ENCODE data around the gene AMT. TPM values are rescaled to one million over a fixed set of nuclear protein-coding genes. Genes with fewer than 3 reads are reported as not detected.

AMT gene
- total and polyA plus RNA-seq, 2 donors from 2014 or later, result 15.2 to 44.1 TPM

- no peaks in the 10 kb centered on the region for H3K27me3 ChIP-seq (ENCODE audit: control insufficient read depth, insufficient read depth, low read length)
- peak overlapping the region in 1 of 2 donors; percentile 38 for H3K27ac ChIP-seq (ENCODE audit: low read depth in 2 of 2, low read length in 2 of 2)
- intact Hi-C loops (cut with DNase I), result no loop called here
- DNase-seq (no peak), FAIRE-seq (no peak)
- H3K36me3 ChIP-seq (ENCODE audit: control insufficient read depth in 2 of 3, insufficient read depth in 3 of 3, low read length in 3 of 3), result peaks cover 0 to 12% (median 0%) of the 10 kb centered on the region in 3 donors
- no peak overlapping the region for H3K4me3 ChIP-seq (ENCODE audit: low read length in 3 of 3)
- H3K9me3 ChIP-seq (ENCODE audit: control insufficient read depth in 2 of 3, insufficient read depth in 1 of 3, low read length in 3 of 3), result no peaks in the 10 kb centered on the region
- no peak overlapping the region for H3K9ac ChIP-seq (ENCODE audit: low read length in 3 of 3)
- TF ChIP-seq CTCF (IDR thresholded peaks at IDR 0.05; ENCODE audit: borderline replicate concordance, extremely low read depth, insufficient read depth), result no peak
- H3K4me1 ChIP-seq (ENCODE audit: control insufficient read depth in 2 of 3, insufficient read depth in 2 of 3, low read depth in 1 of 3, low read length in 3 of 3), result peaks cover 0 to 31% (median 16%) of the 10 kb centered on the region in 3 donors
These were observed 5.4 kb downstream of the AMT start for GRCh38 chr3:49416867-49417266.

GRCh38 chr3:49415931-49416601, 6.2 kb downstream of the AMT start:
- DNase-seq, result peak; percentile 21 to 64 (median 56)
- Histone ChIP-seq H3K9me3 (ENCODE audit: control insufficient read depth in 2 of 3, insufficient read depth in 1 of 3, low read length in 3 of 3) (no peaks in the 10 kb centered on the region), H3K4me3 (ENCODE audit: low read length in 3 of 3) (no peak overlapping the region), H3K36me3 (ENCODE audit: control insufficient read depth in 2 of 3, insufficient read depth in 3 of 3, low read length in 3 of 3) (peaks cover 0 to 12% (median 0%) of the 10 kb centered on the region in 3 donors), H3K9ac (ENCODE audit: low read length in 3 of 3) (no peak overlapping the region), H3K4me1 (ENCODE audit: control insufficient read depth in 2 of 3, insufficient read depth in 2 of 3, low read depth in 1 of 3, low read length in 3 of 3) (peaks cover 0 to 28% (median 12%) of the 10 kb centered on the region in 3 donors), H3K27ac (ENCODE audit: low read depth in 2 of 2, low read length in 2 of 2) (peak overlapping the region in 1 of 2 donors; percentile 38), H3K27me3 (ENCODE audit: control insufficient read depth, insufficient read depth, low read length) (no peaks in the 10 kb centered on the region)
- no peak for TF ChIP-seq CTCF (IDR thresholded peaks at IDR 0.05; ENCODE audit: borderline replicate concordance, extremely low read depth, insufficient read depth)
- FAIRE-seq, result no peak
- intact Hi-C loops (cut with DNase I), result no loop called here

- intact Hi-C loops (cut with DNase I), result no loop called here
- Histone ChIP-seq H3K27me3 (ENCODE audit: control insufficient read depth, insufficient read depth, low read length) (no peaks in the 10 kb centered on the region), H3K4me1 (ENCODE audit: control insufficient read depth in 2 of 3, insufficient read depth in 2 of 3, low read depth in 1 of 3, low read length in 3 of 3) (peaks cover 0 to 27% (median 15%) of the 10 kb centered on the region in 3 donors), H3K36me3 (ENCODE audit: control insufficient read depth in 2 of 3, insufficient read depth in 3 of 3, low read length in 3 of 3) (peaks cover 0 to 10% (median 0%) of the 10 kb centered on the region in 3 donors), H3K9ac (ENCODE audit: low read length in 3 of 3) (no peak overlapping the region), H3K4me3 (ENCODE audit: low read length in 3 of 3) (no peak overlapping the region), H3K9me3 (ENCODE audit: control insufficient read depth in 2 of 3, insufficient read depth in 1 of 3, low read length in 3 of 3) (no peaks in the 10 kb centered on the region), H3K27ac (ENCODE audit: low read depth in 2 of 2, low read length in 2 of 2) (no peak overlapping the region)
- no peak for DNase-seq
- no peak for TF ChIP-seq CTCF (IDR thresholded peaks at IDR 0.05; ENCODE audit: borderline replicate concordance, extremely low read depth, insufficient read depth)
- no peak for FAIRE-seq
These were observed 7.5 kb downstream of the AMT start for GRCh38 chr3:49414753-49415152.

Measured in kidney (tissue), 14 donors.